B cell (primary cell): Measurements from ENCODE around the gene SP140. TPM values are rescaled to one million over a fixed set of nuclear protein-coding genes. Genes with fewer than 3 reads are reported as not detected.

ENCODE experiments used
- ATAC-seq: fragments of 200-7000 bp; cut with Tn5 transposase; one replicate; pipeline ENCODE4 v1.10.0; 2021; ENCODE audit warnings: low read depth, mild to moderate bottlenecking, moderate number of reproducible peaks, moderate library complexity
- CTCF ChIA-PET: fragments of 350-600 bp; sonication (Branson Sonifier 250); formaldehyde crosslinking; loops from one replicate; lab custom pipeline; 2021; ENCODE audit warnings: antibody characterized with exemption, inconsistent platforms; lab: Charles Lee
- POLR2A ChIA-PET: fragments of 350-600 bp; sonication (Branson Sonifier 250); formaldehyde crosslinking; loops from one replicate; lab custom pipeline; 2021; ENCODE audit warnings: antibody characterized with exemption; lab: Charles Lee
- DNase-seq: peaks from one replicate; pipeline ENCODE4 v3.0.0; 2013
- H2AFZ ChIP-seq: 2 replicates; pipeline ENCODE4 v1.6.1; 2012; ENCODE audit warnings: mild to moderate bottlenecking, low read depth, low read length; ENCODE audit not compliant: insufficient read depth, poor library complexity, severe bottlenecking
- H3K27ac ChIP-seq, 2 donors: 1 replicate in 1 of 2; 2 replicates in 1 of 2; pipeline ENCODE4 v1.5.1; 2012 to 2013; ENCODE audit warnings: low read length in 2 of 2, mild to moderate bottlenecking in 2 of 2, moderate library complexity in 1 of 2
- H3K27me3 ChIP-seq, 4 experiments: fragments of 200-600 bp in 1 of 4; sonication (generic) in 1 of 4; replicated peaks in 1 of 4; 1 replicate in 2 of 4; 2 replicates in 2 of 4; pipeline versions ENCODE4 v1.6.1 to v1.7.0; 2013 to 2016; ENCODE audit warnings: low read length in 3 of 4, mild to moderate bottlenecking in 2 of 4, mixed read lengths in 1 of 4, moderate library complexity in 1 of 4; ENCODE audit not compliant: insufficient read depth in 4 of 4, control insufficient read depth in 3 of 4; ENCODE audit errors: control extremely low read depth in 1 of 4
- H3K36me3 ChIP-seq, 2 experiments: replicated peaks in 1 of 2; 1 replicate in 1 of 2; 2 replicates in 1 of 2; pipeline versions ENCODE4 v1.6.1 to v1.7.1; 2013; ENCODE audit warnings: low read length in 1 of 2; ENCODE audit not compliant: insufficient read depth in 2 of 2, control insufficient read depth in 1 of 2; ENCODE audit errors: control extremely low read depth in 1 of 2, extremely low read depth in 1 of 2
- H3K4me1 ChIP-seq, 2 donors: fragments of 200-600 bp in 1 of 2; sonication (generic) in 1 of 2; 1 replicate in 1 of 2; 2 replicates in 1 of 2; pipeline versions ENCODE4 v1.5.1 to v1.6.1; 2013 to 2017; ENCODE audit warnings: low read length in 2 of 2; ENCODE audit not compliant: control insufficient read depth in 2 of 2, insufficient read depth in 2 of 2
- H3K4me2 ChIP-seq: replicated peaks from 2 replicates; pipeline ENCODE3; 2012; ENCODE audit warnings: mild to moderate bottlenecking, low read depth, low read length; ENCODE audit not compliant: poor library complexity, severe bottlenecking
- H3K4me3 ChIP-seq, 5 experiments: fragments of 200-600 bp in 1 of 5; sonication (generic) in 1 of 5; 1 replicate in 3 of 5; 2 replicates in 2 of 5; pipeline versions ENCODE4 v1.5.1 to v1.7.0; 2011 to 2016; ENCODE audit warnings: low read length in 4 of 5, mild to moderate bottlenecking in 4 of 5, low read depth in 2 of 5, control low read depth in 1 of 5, moderate library complexity in 1 of 5; ENCODE audit not compliant: insufficient read depth in 1 of 5; ENCODE audit errors: control extremely low read depth in 1 of 5, extremely low read depth in 1 of 5
- H3K79me2 ChIP-seq: fragments of 200-600 bp; sonication (generic); one replicate; pipeline ENCODE4 v1.6.0; 2016; ENCODE audit warnings: low read length; ENCODE audit not compliant: control insufficient read depth, insufficient read depth
- H3K9ac ChIP-seq: fragments of 200-600 bp; sonication (generic); 2 replicates; pipeline ENCODE4 v1.6.1; 2017; ENCODE audit warnings: mild to moderate bottlenecking, low read length, moderate library complexity
- H3K9me3 ChIP-seq, 3 donors: one replicate each; pipeline versions ENCODE4 v1.6.1 to v1.7.1; 2013; ENCODE audit warnings: low read length in 2 of 3; ENCODE audit not compliant: control insufficient read depth in 2 of 3, insufficient read depth in 1 of 3; ENCODE audit errors: control extremely low read depth in 1 of 3
- H4K20me1 ChIP-seq: 2 replicates; pipeline ENCODE4 v1.6.0; 2012; ENCODE audit warnings: mild to moderate bottlenecking, low read length; ENCODE audit not compliant: insufficient read depth, control insufficient read depth, poor library complexity, severe bottlenecking
- H3K27ac Mint-ChIP-seq: one replicate; pipeline ENCODE4 v1.8.0; 2021; ENCODE audit warnings: mixed read lengths
- H3K27me3 Mint-ChIP-seq: one replicate; pipeline ENCODE4 v1.8.0; 2021; ENCODE audit warnings: mixed read lengths
- H3K4me1 Mint-ChIP-seq: one replicate; pipeline ENCODE4 v1.8.0; 2021; ENCODE audit warnings: mixed read lengths
- H3K4me3 Mint-ChIP-seq: one replicate; pipeline ENCODE4 v1.8.0; 2021; ENCODE audit warnings: mixed read lengths
- H3K9me3 Mint-ChIP-seq: one replicate; pipeline ENCODE4 v1.8.0; 2022; ENCODE audit warnings: mixed read lengths; ENCODE audit not compliant: insufficient read depth
- CTCF ChIP-seq: fragments of 200-600 bp; IDR thresholded peaks from one replicate; pipeline ENCODE4 v1.8.0; 2022; ENCODE audit warnings: antibody characterized with exemption, mild to moderate bottlenecking
- EZH2 ChIP-seq: IDR thresholded peaks from 2 replicates; pipeline ENCODE4 v1.6.1; 2012; ENCODE audit warnings: borderline replicate concordance, low read depth, mild to moderate bottlenecking, moderate library complexity, low read length; ENCODE audit not compliant: insufficient read depth, poor library complexity, severe bottlenecking
- WGBS: methylation state at CpG from one replicate; pipeline ENCODE4 v1.1.5; 2013; ENCODE audit warnings: missing lambda C conversion rate; ENCODE audit not compliant: insufficient coverage; 5-methylcytosine and 5-hydroxymethylcytosine counted together
- intact Hi-C: fragments of 100-400 bp; cut with micrococcal nuclease; formaldehyde crosslinking; loops from one replicate; pipeline ENCODE4 v1.10.0; 2022
- polyA plus RNA-seq: library from polyadenylated mRNA; depleted of rRNA; stranded (reverse); fragments of >200 nt; gene quantifications from 2 replicates; pipeline ENCODE4 v1.2.3, GENCODE V29; 2012
- total RNA-seq, 2 donors: library from RNA; stranded (reverse); fragments of 120-200 nt in 1 of 2; gene quantifications; 1 replicate in 1 of 2; 2 replicates in 1 of 2; pipeline versions ENCODE4 v1.2.3 to v1.2.4, GENCODE V29; 2013 to 2022

The SP140 gene
- total and polyA plus RNA-seq, 2 donors (not counting 1 experiment from before 2014, with no cell fraction given): 78.7 to 411 TPM

- TF ChIP-seq CTCF: no peak
- TF ChIP-seq EZH2: no peak
- Histone ChIP-seq H3K36me3 (peaks cover 7 to 68% of the 10 kb centered on the region in 2 experiments), H2AFZ (no peak overlapping the region), H3K9ac (no peak overlapping the region), H3K79me2 (peaks cover 6% of the 10 kb centered on the region), H3K4me3 (no peak overlapping the region), H3K4me1 (no peaks in the 10 kb centered on the region), H3K9me3 (peaks cover 5 to 7% (median 6%) of the 10 kb centered on the region in 3 donors), H4K20me1 (no peaks in the 10 kb centered on the region), H3K27ac (peak overlapping the region in 1 of 2 donors; percentile 42), H3K4me2 (no peak overlapping the region), H3K27me3 (no peaks in the 10 kb centered on the region)
- ATAC-seq (no peak), DNase-seq (no peak)
- peak overlapping the region; percentile 81 for H3K27ac Mint-ChIP-seq
- 100% methylated on average over 2 of the region's 2 CpGs for WGBS
- ChIA-PET CTCF (interaction anchor here (1.8 kb wide), 1 partner anchor 96 kb away, joined by 4 read pairs; no protein-coding TSS in a partner anchor), POLR2A (no interaction called here)
- H3K4me3 Mint-ChIP-seq: no peak overlapping the region
- no peaks in the 10 kb centered on the region for H3K27me3 Mint-ChIP-seq
- intact Hi-C loops: no loop called here
- peaks cover 4% of the 10 kb centered on the region for H3K9me3 Mint-ChIP-seq
- H3K4me1 Mint-ChIP-seq: peaks cover 3% of the 10 kb centered on the region
These were observed 74.1 kb downstream of the SP140 start for GRCh38 chr2:230299618-230300017.

- Histone ChIP-seq H3K27me3 (no peaks in the 10 kb centered on the region), H3K79me2 (no peaks in the 10 kb centered on the region), H2AFZ (no peak overlapping the region), H3K4me3 (no peak overlapping the region), H3K9ac (no peak overlapping the region), H3K36me3 (peaks cover 2 to 50% of the 10 kb centered on the region in 2 experiments), H4K20me1 (no peaks in the 10 kb centered on the region), H3K4me2 (no peak overlapping the region), H3K4me1 (peaks cover 0 to 4% of the 10 kb centered on the region in 2 donors), H3K27ac (no peak overlapping the region), H3K9me3 (peaks cover 0 to 13% (median 4%) of the 10 kb centered on the region in 3 donors)
- H3K9me3 Mint-ChIP-seq: no peaks in the 10 kb centered on the region
- ChIA-PET CTCF (interaction anchor here (1.0 kb wide), 1 partner anchor 239 kb away, joined by 3 read pairs; no protein-coding TSS in a partner anchor), POLR2A (no interaction called here)
- TF ChIP-seq CTCF: no peak
- H3K4me3 Mint-ChIP-seq: no peak overlapping the region
- intact Hi-C loops: no loop called here
- ATAC-seq (no peak), DNase-seq (no peak)
- H3K4me1 Mint-ChIP-seq: peaks cover 12% of the 10 kb centered on the region
- no peaks in the 10 kb centered on the region for H3K27me3 Mint-ChIP-seq
- over 99% methylated on average over 23 of the region's 23 CpGs for WGBS
- H3K27ac Mint-ChIP-seq: peak overlapping the region; percentile 53
These were observed 80.1 kb downstream of the SP140 start for GRCh38 chr2:230305416-230306275.
